ENCODE measurements around the gene UBE2M.
A peak's percentile ranks its signal among the peaks of the same experiment; 100 is the strongest.
"Not testable (repeated sequence)": the region's sequence is repeated elsewhere in the genome, so short reads cannot be mapped to it uniquely, and the experiment has no call there.

The UBE2M gene

DNA sequence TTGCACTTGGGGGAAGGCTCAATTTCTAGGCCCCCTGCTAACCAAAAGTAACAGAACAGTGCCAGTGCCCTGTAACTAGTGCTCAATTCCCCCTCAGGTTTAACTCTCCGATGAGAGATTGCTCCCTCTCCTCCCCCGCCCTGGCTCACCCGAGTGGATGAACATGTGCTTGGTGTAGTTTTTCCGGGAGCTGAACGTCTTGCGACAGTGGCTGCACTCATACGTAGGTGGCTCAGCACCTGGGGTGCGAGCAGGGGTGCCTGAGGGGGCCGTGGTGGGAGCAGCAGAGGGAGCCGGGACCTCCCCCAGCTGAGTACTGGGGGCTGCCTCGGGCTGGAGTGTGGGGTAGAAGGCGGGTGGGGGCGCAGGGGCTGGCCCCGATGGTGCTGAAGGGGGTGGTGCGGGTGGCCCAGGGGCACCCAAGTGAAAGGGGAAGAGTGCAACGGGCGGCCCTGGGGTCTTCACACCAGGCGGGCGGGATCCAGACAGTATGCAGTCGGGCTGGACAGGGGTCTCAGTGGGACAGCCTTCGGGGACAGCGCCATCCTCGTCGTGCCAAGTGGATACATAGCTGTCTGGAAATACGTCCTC, 42.1 kb downstream of the UBE2M start:
- Mint-ChIP-seq H3K27ac (peak overlapping the region in 1 of 2 donors; percentile 88), H3K4me3 (peak overlapping the region in 1 of 2 donors; percentile 97), H3K4me1 (peaks cover 73% of the 10 kb centered on the region), H3K27me3 (no peaks in the 10 kb centered on the region), H3K9me3 (no peaks in the 10 kb centered on the region)
- DNase-seq: no peak
- no peak for ATAC-seq

DNA sequence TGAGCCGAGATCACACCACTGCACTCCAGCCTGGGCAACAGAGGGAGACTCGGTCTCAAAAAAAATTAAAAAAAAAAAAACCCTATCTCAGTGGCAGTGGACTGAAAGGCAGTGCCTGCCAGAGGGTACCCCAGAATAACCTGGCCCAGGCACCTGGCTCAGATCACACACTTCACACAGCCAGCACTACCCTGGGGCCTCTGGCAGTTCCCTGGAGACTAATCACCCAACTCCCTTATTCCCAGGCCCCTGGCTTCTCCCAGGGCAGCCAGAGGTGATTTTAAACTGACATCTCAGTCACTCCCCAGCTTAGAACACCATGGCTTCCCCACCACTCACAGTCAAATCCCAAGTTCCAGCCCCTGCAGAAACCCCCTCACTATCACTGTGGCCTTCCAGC, 43.2 kb downstream of the UBE2M start:
- DNase-seq: no peak
- ATAC-seq: no peak
- Mint-ChIP-seq H3K27ac (no peak overlapping the region), H3K4me1 (peaks cover 68% of the 10 kb centered on the region), H3K27me3 (no peaks in the 10 kb centered on the region), H3K9me3 (no peaks in the 10 kb centered on the region), H3K4me3 (peak overlapping the region; percentile 78 to 97)

DNA sequence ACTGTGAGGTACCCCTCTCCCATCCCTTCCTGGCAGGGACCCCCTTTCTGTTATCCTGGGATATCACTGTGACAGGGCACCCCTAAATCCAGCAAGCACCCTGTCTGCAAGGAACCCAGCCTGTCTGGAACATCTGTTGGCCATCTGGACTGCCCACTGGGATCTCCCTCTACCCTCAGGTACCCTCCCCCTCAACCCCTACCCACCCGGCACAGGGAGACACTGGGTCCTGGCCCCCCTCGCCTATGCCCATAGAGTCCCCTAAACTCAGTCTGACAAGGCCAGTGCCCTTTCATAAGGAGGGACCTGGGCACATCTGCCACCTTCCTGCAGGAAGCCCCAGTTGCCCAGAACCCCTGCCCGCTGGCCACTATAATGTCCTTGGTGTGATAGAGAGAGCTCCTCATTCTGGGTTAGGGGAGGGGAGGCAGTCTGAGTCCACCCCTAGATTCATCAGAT, 43.8 kb downstream of the UBE2M start:
- no peaks in the 10 kb centered on the region for H3K9me3 Mint-ChIP-seq
- H3K27ac Mint-ChIP-seq: peak overlapping the region; percentile 94 to 96
- H3K4me1 Mint-ChIP-seq: peaks cover 63% of the 10 kb centered on the region
- no peak for DNase-seq
- H3K4me3 Mint-ChIP-seq: peak overlapping the region; percentile 92 to 97
- no peak for ATAC-seq
- no peaks in the 10 kb centered on the region for H3K27me3 Mint-ChIP-seq

DNA sequence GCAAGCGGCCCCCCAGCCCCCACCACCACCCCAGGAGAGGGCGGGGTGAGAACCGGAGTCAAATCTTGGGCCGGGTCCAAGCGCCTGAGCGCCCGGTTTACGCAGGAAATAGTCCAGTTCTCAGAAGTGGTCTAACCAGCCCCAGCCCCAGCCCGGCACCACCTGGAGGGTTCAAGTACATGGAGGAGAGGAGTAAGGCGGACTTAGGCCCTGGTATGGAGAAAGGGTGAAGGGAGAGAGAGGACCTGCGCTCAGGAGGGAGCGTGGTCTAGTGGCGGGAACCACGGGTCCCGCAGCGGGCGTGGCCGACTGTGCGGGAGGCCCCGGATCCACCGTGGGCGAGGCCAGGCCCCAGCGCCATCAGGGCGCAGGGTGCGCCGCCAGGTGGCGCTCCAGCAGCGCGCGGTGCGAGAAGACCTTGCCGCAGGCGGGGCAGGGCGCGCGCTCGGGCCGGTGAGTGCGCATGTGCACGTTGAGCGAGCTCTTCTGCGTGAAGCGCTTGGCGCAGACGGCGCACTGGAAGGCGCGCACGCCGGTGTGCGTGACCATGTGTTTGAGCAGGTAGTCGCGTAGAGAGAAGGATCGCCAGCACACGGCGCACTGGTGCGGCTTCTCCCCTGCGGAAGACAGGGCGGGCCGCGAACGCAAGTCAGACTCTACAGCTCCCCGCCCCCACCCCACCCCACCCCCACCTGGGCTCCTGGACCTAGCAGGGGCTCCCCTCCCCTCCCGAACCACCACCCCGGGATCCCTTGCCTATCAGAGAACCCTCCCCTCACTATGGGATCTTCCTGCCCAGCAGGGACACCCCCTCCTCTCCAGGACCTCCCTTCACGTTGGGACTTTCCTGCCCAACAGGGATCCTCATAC, 44.5 kb downstream of the UBE2M start:
- Mint-ChIP-seq H3K27ac (peak overlapping the region; percentile 95 to 96), H3K4me3 (peak overlapping the region; percentile 92 to 97)

DNA sequence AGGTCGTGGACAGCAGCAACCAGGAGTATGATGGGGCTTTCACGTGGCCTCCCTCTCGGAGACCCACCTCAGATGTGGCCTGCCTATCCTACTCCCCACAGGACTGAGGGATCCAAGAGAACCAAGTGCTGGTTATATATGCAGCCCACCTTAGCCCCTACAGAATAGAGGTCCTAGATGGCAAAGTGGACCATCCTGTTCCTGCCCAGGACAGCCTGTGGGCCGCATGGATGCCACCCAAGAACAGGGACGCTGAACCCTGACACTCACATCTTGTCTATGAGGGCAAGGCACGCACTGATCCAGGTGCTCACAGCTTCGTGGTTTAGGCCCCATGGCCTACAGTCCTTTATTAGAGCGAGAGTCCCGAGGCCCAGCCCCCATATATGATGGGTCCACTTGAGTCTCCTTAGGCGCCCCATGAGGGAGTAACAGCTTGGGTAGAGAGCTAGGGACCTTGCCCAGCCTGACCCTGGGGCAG, 45.2 kb downstream of the UBE2M start:
- Mint-ChIP-seq H3K27me3 (no peaks in the 10 kb centered on the region), H3K27ac (peak overlapping the region; percentile 28 to 95), H3K4me1 (peaks cover 53% of the 10 kb centered on the region), H3K4me3 (peak overlapping the region; percentile 92 to 97), H3K9me3 (peaks cover 0 to under 1% of the 10 kb centered on the region in 2 donors)
- ATAC-seq: peak; percentile 2
- no peak for DNase-seq

More for the DNA sequence above, 44.5 kb downstream of the UBE2M start:
- Mint-ChIP-seq H3K9me3 (no peaks in the 10 kb centered on the region), H3K27me3 (no peaks in the 10 kb centered on the region), H3K4me1 (peaks cover 60% of the 10 kb centered on the region)
- DNase-seq (peak; percentile 97 to 98), ATAC-seq (peak; percentile 92)

DNA sequence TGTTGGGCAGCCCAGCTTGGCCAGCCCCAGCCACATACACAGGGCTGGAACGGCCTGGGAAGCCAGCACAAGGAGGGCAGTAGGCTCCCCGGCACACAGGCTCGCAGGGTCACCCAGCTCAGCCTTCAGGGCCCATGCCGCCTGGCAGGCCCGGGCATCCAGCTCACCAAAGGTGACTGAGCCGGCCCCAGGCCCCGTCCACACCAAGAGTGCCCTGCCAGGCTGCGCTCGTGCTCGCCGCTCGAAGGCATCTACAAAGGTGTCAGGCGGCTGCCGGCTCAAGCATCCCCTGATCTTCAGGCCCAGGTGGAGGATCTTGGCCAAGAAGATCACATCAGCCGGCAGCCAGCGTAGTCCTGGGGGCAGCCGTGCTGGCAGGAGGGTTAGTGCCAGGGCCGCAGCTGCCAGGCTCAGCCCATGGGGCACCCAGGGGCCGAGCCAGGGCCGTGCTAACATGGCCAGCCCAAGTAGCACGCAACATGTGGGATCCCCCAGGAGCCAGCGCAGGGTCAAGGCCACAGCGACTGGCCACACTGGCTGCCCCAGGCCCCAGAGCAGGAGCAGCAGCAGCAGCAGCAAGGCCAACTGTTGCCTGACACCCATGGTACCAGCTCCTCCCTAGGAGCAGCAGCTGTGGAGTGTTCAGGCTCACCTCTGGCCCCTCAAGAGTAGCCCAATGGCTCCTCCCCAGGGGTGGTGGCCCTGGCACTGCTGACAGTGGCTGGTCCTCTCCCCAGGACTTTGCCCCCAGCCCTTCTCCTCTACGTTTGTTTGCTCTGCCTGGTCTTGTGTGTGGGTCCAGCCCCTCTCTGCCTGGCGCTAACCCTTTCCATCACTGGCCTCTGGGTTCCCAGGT, 46.8 kb downstream of the UBE2M start, which contains the start of gene SLC27A5:
SLC27A5 (minus strand) TSS at position 640 of the 856 bp plus-strand sequence; CDS start at position 603, 37 bp downstream.
- peak within 1 kb of the TSS in 1 of 2 donors; percentile 74 for H3K27ac Mint-ChIP-seq
- no peak for ATAC-seq
- peaks cover 4 to 12% of the 10 kb centered on the region in 2 donors for H3K9me3 Mint-ChIP-seq
- peaks cover 38% of the 10 kb centered on the region for H3K4me1 Mint-ChIP-seq
- no peaks in the 10 kb centered on the region for H3K27me3 Mint-ChIP-seq
- no peak for DNase-seq
- H3K4me3 Mint-ChIP-seq: no peak within 1 kb of the TSS

DNA sequence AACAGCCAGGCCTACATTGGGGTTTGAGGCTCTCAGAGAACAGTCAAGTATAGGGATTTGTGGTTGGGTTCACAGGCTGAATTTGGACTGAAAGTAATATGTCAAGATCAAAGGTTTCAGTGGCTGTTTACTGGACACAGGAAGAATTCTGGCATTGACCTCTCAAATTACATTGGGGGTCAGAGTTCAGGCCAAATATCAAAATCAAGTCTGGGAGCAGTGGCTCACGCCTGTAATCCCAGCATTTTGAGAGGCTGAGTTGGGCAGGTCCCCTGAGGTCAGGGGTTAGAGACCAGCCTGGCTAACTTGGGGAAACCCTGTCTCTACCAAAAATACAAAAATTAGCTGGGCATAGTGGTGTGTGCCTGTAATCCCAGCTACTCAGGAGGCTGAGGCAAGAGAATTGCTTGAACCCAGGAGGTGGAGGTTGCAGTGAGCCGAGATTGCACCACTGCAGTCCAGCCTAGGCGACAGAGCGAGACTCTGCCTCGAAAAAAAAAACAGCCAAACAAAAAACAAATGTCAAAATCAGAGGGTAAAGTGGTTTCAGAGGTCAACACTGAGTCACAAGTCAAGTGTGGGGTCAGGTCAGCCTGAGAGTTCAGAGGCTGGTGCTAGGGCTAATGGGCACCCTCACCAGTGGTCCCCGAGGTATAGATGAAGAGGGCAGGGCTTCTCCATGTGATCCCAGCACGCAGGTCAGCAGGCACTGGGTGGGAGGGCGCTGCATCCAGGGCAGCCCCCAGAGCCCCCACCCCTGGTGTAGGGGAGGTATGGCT, 48.1 kb downstream of the UBE2M start:
- H3K9me3 Mint-ChIP-seq: peaks cover 4 to 12% of the 10 kb centered on the region in 2 donors
- H3K27ac Mint-ChIP-seq: no peak overlapping the region
- no peak overlapping the region for H3K4me3 Mint-ChIP-seq
- no peaks in the 10 kb centered on the region for H3K27me3 Mint-ChIP-seq
- no peak for ATAC-seq
- no peak for DNase-seq
- peaks cover 25% of the 10 kb centered on the region for H3K4me1 Mint-ChIP-seq

DNA sequence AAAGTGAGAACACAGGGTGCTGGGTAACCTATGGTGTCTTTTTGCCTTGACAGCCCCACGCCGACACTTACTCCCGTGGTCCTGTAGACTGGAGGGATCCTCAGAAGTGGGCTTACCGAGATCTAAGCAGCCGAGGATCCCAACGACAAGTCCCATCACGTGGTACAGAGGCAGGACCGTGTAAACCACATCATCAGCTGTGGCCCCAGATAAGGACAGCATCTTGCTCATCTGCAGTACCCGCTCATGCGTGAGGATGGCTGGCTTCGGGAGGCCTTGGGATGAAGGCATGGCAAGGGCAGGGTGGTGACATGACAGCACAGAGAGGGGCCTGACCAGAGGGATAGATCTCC, 48.7 kb downstream of the UBE2M start:
- no peak for DNase-seq
- Mint-ChIP-seq H3K27ac (no peak overlapping the region), H3K4me1 (peaks cover 19% of the 10 kb centered on the region), H3K9me3 (peaks cover 4 to 12% of the 10 kb centered on the region in 2 donors), H3K27me3 (no peaks in the 10 kb centered on the region), H3K4me3 (no peak overlapping the region)
- no peak for ATAC-seq

DNA sequence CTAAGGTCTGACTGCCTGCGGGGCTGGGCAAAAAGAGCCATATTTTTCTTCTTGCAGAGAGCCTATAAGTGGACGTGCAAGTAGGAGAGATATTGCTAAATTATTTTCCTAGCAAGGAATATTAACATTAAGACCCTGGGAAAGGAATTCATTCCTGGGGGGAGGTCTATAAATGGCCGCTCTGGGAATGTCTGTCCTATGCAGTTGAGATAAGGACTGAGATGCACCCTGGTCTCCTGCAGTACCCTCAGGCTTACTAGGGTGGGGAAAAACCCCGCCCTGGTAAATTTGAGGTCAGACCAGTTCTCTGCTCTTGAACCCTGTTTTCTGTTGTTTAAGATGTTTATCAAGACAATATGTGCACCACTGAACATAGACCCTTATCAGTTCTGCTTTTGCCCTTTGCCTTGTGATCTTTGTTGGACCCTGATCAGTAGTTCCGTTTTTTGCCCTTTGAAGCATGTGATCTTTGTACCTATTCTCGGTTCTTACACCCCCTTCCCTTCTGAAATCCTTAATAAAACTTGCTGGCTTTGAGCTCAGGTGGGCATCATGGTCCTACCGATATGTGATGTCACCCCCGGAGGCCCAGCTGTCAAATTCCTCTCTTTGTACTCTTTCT, 50.7 kb downstream of the UBE2M start:
- Mint-ChIP-seq H3K9me3 (peaks cover 4 to 12% of the 10 kb centered on the region in 2 donors), H3K27ac (peak overlapping the region in 1 of 2 donors; percentile 60)
- not testable (repeated sequence) for H3K4me3 Mint-ChIP-seq, H3K4me1 Mint-ChIP-seq, H3K27me3 Mint-ChIP-seq, ATAC-seq, DNase-seq

Measured in stimulated activated naive CD8-positive, alpha-beta T cell treated with anti-CD3 and anti-CD28 coated beads, Interleukin-15, amount 100 ng/mL, for 72 hours (primary cell).